GM12872 (cell line): ENCODE data around the gene CCDC88C.

ENCODE experiments used
- TF ChIP-seq, protein P1 (sequence below): IDR thresholded peaks from 3 replicates; pipeline ENCODE4 v1.5.1; 2011; ENCODE audit warnings: low read depth, mild to moderate bottlenecking, low read length, moderate library complexity; ENCODE audit not compliant: insufficient read depth

The CCDC88C gene

DNA sequence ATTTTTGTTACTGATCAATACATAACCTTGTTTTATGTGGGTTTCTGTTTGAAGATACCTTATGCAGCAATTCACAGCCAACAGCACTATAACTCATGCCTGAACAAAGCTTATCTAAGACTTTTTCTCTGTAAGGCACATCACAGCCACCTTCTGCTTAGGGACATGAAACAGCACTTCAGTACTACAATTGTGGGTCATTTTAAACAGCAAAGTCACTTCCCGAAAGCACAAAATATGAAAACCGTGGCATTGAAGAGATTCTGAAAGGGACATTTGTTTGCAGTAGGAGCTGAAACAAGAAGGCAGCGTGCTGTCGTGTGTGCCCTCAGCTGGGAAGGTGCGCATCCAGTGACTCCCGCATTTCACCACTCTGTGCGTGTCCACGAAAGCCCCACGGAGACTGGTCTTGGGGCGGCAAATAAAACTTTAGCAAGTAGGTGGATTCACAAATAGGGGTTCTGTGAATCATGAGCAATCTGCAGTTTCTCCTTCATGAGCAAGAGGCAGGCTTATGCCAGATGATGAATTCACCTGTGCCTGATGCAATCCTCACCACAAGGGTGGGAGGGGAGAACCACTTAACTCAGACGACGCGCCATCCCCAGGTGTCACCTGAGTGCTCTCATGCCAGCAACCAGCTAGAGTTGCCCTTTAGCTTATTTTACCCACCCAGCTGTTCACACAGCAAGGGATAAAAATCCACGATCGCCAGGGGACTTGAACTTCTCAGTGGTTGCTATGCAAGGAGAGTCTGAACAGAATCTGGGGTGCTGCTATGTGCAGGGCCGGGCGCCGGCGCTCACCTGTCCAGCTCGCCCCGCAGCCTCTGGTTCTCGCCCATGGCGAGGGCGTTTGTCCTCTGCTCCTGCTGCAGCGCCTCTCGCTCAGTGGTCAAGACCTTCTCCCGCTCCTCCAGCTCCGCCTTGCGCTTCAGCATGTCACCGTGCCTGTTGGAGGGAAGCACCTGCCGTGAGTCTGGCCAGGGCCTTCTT, 118.2 kb downstream of the CCDC88C start:
- TF ChIP-seq, protein P1, sequence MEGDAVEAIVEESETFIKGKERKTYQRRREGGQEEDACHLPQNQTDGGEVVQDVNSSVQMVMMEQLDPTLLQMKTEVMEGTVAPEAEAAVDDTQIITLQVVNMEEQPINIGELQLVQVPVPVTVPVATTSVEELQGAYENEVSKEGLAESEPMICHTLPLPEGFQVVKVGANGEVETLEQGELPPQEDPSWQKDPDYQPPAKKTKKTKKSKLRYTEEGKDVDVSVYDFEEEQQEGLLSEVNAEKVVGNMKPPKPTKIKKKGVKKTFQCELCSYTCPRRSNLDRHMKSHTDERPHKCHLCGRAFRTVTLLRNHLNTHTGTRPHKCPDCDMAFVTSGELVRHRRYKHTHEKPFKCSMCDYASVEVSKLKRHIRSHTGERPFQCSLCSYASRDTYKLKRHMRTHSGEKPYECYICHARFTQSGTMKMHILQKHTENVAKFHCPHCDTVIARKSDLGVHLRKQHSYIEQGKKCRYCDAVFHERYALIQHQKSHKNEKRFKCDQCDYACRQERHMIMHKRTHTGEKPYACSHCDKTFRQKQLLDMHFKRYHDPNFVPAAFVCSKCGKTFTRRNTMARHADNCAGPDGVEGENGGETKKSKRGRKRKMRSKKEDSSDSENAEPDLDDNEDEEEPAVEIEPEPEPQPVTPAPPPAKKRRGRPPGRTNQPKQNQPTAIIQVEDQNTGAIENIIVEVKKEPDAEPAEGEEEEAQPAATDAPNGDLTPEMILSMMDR = no peak

DNA sequence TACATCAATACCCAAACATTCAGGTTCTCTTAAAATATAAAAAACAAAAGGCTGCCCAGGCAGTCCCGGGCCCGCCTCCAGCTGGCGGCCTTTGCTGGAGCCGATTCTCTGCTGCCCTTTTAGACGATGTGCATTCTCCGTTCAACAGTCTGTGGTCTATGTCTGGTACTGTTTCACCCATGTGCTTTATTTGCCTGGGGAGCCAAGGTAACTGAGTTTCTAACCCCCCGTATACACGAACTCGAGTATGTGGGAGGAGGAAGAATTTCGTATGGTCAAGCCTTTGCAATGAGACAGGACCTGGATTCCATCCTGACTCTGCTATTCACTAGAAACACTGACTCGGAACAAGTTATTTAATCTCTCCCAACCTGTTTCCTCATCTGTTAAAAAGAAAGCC, 119.0 kb downstream of the CCDC88C start:
- TF ChIP-seq, protein P1 = no peak

DNA sequence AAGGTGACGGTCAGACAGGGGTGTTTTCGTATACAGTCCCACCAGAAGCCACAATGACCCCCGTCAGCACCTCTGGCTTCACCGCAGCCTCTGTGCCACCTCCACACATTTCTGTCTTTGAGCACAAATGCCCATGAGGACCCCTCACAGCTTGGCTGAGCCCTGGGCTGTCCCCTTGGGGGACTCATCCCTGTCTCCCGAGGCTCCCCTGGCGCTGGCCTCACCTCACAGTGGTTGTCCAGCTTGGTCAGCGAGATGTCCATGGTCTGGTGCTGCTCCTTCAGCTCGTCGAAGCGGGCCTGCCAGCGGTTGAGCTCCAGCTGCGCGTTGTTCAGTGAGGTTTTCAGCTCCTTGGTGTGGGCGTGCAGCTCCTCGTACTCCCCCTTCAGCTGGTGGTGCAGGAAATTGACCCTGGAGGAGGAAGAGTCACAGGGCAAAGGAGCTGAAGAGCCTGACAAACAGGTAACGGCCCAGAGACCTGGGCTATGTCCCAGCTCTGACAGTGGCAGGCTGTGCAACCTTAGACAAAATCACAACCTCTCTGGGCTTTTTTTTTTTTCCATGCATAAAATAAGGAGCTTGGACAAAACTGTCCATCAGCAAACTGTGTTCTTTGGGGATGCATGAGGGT, 120.4 kb downstream of the CCDC88C start:
- TF ChIP-seq, protein P1 = no peak

DNA sequence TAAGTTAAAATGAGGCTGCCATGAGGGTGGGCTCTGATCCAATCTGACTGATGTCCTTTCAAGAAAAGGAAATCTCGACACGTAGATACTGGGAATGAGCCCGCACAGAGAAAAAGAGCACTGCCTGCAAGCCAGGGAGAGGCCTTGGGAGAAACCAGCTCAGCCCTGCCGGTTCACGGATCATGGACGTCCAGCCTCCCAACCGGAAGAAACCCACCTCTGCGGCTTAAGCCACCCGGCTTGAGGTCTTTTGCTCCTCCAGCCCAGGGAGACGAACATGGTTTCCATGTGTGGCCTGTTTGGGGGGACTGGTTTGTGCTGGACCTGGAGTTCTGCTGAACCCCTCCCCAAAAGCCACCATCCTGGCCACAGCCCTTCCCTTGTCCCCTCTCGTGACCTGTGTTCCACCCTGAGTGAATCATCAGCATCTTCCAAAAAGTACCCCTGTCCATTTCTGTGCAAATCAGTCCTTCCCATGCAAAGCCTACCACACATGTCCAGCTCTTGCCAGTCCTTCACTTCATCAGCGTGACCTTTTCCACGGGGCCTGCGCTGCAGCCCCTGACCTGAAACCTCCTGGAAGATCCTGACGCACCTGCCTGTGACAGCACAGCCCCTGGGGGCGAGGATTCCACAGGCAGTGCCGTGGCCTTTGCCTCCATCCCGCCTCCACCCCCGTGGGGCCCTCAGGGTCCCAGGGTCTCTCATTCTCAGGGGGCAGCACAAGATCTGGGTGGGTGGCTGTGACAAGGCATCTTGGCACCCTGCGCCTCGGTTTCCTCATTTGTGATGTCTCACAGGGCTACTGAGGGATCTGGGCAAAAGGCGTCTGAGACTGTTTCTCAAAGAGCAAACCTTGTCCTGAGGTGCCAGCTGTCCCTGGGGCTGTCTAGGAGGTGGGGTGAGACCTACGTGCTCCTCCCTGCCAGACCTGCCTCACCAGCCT, 121.5 kb downstream of the CCDC88C start:
- TF ChIP-seq, protein P1 = no peak

DNA sequence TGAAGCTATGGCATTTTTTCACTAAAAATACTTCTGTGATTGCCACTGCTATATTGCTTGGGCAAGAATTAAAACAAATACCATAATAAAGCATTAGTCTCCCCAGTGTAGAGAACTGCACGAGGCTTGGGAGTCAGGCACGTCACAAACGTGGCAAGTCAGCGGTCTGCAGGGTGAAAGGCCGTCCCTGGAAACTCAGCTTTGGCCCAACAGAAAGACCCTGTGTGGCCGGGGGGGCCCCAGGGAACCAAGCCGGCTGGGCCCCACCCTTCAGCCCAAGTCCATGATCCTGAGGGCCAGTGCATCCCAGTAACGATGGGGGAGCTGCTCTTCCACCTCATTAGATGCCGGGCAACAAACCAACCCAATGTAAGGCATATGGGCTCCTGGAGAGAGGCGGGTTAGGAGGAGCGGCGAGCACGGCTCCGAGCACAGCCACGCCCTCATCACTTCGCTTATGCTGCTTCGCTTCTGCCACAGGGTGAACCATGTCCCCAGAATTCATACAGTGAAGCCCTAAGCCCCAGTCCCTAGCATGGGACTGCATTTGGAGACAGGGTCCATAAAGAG, 122.3 kb downstream of the CCDC88C start:
- TF ChIP-seq, protein P1 = no peak

DNA sequence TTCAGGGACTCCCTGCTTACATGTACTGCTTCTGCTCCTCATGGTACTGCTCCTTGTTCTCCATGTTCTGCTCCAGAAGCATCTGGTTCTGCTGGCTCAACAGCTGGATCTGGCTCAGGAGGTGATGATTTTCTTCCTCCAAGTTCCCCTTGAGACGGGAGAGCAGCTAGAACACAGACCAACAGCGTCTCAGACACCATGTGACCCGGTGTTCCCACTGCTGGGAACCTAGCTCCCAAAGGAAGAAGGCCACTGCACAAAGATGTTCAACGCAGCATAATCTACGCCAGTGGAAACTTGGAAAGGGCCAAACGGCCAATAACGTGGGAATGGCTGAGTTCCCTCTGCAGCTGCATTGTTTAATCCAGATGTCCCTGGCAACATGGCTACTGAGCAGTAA, 123.5 kb downstream of the CCDC88C start:
- TF ChIP-seq, protein P1 = no peak
